Smooth muscle cell of the pulmonary artery (primary cell): ENCODE results near the gene PAX5. TPM values are rescaled to one million over a fixed set of nuclear protein-coding genes. Genes with fewer than 3 reads are reported as not detected.

ENCODE experiments used
- total RNA-seq: library from RNA; depleted of rRNA; stranded (reverse); fragments of >200 nt; gene quantifications from 2 replicates; pipeline ENCODE4 v1.2.3, GENCODE V29; 2014

Gene PAX5
- total RNA-seq = not detected in 2 replicates

GRCh38 chr9:37033682-37034304, at the start of gene PAX5:
TSS of gene PAX5 (minus strand) at chr9:37034268. CDS start at chr9:37034031, 237 bp downstream.

Other genes with a start within 250 kb of the PAX5 start
- gene ZCCHC7, start 86.3 kb upstream of the PAX5 start, total RNA-seq = 16.7 and 17.2 TPM in 2 replicates